Keratinocyte (primary cell): Measurements from ENCODE around the gene ROR2. TPM values are rescaled to one million over a fixed set of nuclear protein-coding genes. Genes with fewer than 3 reads are reported as not detected.

Experiments used
- DNase-seq: peaks from one replicate; pipeline ENCODE4 v3.0.0-alpha.2; 2011; ENCODE audit warnings: low read depth, missing footprints, low spot score
- FAIRE-seq: peaks from 2 replicates; lab custom pipeline; 2011; peaks lifted over from hg19 to GRCh38; lab: Jason Lieb, UNC
- H2AFZ ChIP-seq: 2 replicates; pipeline ENCODE4 v1.6.0; 2012; ENCODE audit warnings: low read length, control low read depth, inconsistent platforms; ENCODE audit not compliant: control insufficient read depth
- H3K27ac ChIP-seq: 2 replicates; pipeline ENCODE4 v1.5.1; 2011; ENCODE audit warnings: low read length; ENCODE audit not compliant: control insufficient read depth, insufficient read depth
- H3K27me3 ChIP-seq: 3 replicates; pipeline ENCODE4 v1.6.0; 2011; ENCODE audit warnings: low read length; ENCODE audit not compliant: control insufficient read depth, insufficient read depth; ENCODE audit errors: extremely low read depth
- H3K36me3 ChIP-seq, 2 experiments: 2 replicates in 1 of 2; 3 replicates in 1 of 2; pipeline ENCODE4 v1.5.1; 2011; ENCODE audit warnings: low read length in 2 of 2, mild to moderate bottlenecking in 1 of 2; ENCODE audit not compliant: control insufficient read depth in 2 of 2, insufficient read depth in 2 of 2; ENCODE audit errors: extremely low read depth in 1 of 2
- H3K4me1 ChIP-seq: 3 replicates; pipeline ENCODE4 v1.5.1; 2011; ENCODE audit warnings: low read length; ENCODE audit not compliant: control insufficient read depth, insufficient read depth; ENCODE audit errors: extremely low read depth
- H3K4me2 ChIP-seq: 3 replicates; pipeline ENCODE4 v1.6.0; 2011; ENCODE audit warnings: low read depth, low read length; ENCODE audit not compliant: control insufficient read depth, insufficient read depth; ENCODE audit errors: extremely low read depth
- H3K4me3 ChIP-seq, 3 experiments: fragments of 200-600 bp in 1 of 3; sonication (generic) in 1 of 3; 2 replicates in 2 of 3; 3 replicates in 1 of 3; pipeline ENCODE4 v1.5.1; 2011 to 2016; ENCODE audit warnings: low read length in 3 of 3, mild to moderate bottlenecking in 3 of 3, control low read depth in 2 of 3, inconsistent platforms in 1 of 3, low read depth in 1 of 3, mixed read lengths in 1 of 3, mixed run types in 1 of 3, moderate library complexity in 1 of 3; ENCODE audit not compliant: control insufficient read depth in 2 of 3, insufficient read depth in 2 of 3; ENCODE audit errors: extremely low read depth in 1 of 3
- H3K79me2 ChIP-seq: 2 replicates; pipeline ENCODE4 v1.6.0; 2012; ENCODE audit warnings: low read length; ENCODE audit not compliant: control insufficient read depth, insufficient read depth
- H3K9ac ChIP-seq: 3 replicates; pipeline ENCODE4 v1.6.0; 2011; ENCODE audit warnings: low read length; ENCODE audit not compliant: control insufficient read depth, insufficient read depth; ENCODE audit errors: extremely low read depth
- H3K9me1 ChIP-seq: 3 replicates; pipeline ENCODE4 v1.6.0; 2011; ENCODE audit warnings: low read length; ENCODE audit not compliant: control insufficient read depth, insufficient read depth; ENCODE audit errors: extremely low read depth
- H3K9me3 ChIP-seq: 2 replicates; pipeline ENCODE4 v1.5.1; 2012; ENCODE audit warnings: low read depth, low read length; ENCODE audit not compliant: control insufficient read depth
- H4K20me1 ChIP-seq: 3 replicates; pipeline ENCODE4 v1.6.0; 2011; ENCODE audit warnings: low read length; ENCODE audit not compliant: control insufficient read depth, insufficient read depth; ENCODE audit errors: extremely low read depth
- CTCF ChIP-seq, 3 experiments: IDR thresholded peaks in 1 of 3; conservative IDR thresholded peaks in 1 of 3; optimal IDR thresholded peaks in 1 of 3; 2 replicates in 2 of 3; 3 replicates in 1 of 3; pipeline versions ENCODE3 to v1.5.1; 2011; ENCODE audit warnings: low read length in 3 of 3, mild to moderate bottlenecking in 3 of 3, moderate library complexity in 2 of 3, control low read depth in 1 of 3, inconsistent platforms in 1 of 3; ENCODE audit not compliant: insufficient read depth in 2 of 3; ENCODE audit errors: extremely low read depth in 1 of 3
- EZH2 ChIP-seq: IDR thresholded peaks from one replicate; pipeline ENCODE4 v1.6.1; 2012; ENCODE audit warnings: inconsistent platforms, mild to moderate bottlenecking, low read length, moderate library complexity
- dilution Hi-C: fragments of 300-500 bp; cut with MboI; formaldehyde crosslinking; loops from one replicate; pipeline ENCODE4 v1.7.0; 2020; ENCODE audit warnings: low sequenced_read_pairs; ENCODE audit not compliant: extremely low pct_ligation_motif_present
- polyA plus RNA-seq, 5 experiments: library from polyadenylated mRNA; depleted of rRNA in 3 of 5; stranded (reverse) in 3 of 5; stranded (forward) in 1 of 5; unstranded in 1 of 5; fragments of >200 nt; gene quantifications; 1 replicate in 1 of 5; 2 replicates in 3 of 5; 3 replicates in 1 of 5; pipeline versions ENCODE4 v1.2.1 to v1.2.3, GENCODE V29; 2011 to 2012; ENCODE audit warnings: missing spikeins in 2 of 5, low read depth in 1 of 5, low replicate concordance in 1 of 5

ROR2 gene
- polyA plus RNA-seq, 1 donor (not counting 4 experiments of a cell fraction or from before 2014, with no cell fraction given): 0.22 TPM

GRCh38 chr9:91519520-91520277, 430.3 kb downstream of the ROR2 start:
- no peak overlapping the region for H3K4me3 ChIP-seq
- DNase-seq: no peak
- dilution Hi-C loops: no loop called here
- no peaks in the 10 kb centered on the region for H3K79me2 ChIP-seq
- no peak for FAIRE-seq
- TF ChIP-seq EZH2 (no peak), CTCF (optimal IDR thresholded peaks at IDR 0.05 in 1 of 3, IDR thresholded peaks at IDR 0.05 in 1 of 3, conservative IDR thresholded peaks at IDR 0.05 in 1 of 3; ENCODE audit: extremely low read depth in 1 of 3, insufficient read depth in 2 of 3, low read length in 3 of 3) (no peak)
- H3K9me3 ChIP-seq: no peaks in the 10 kb centered on the region
- peaks cover 15% of the 10 kb centered on the region for H3K27me3 ChIP-seq
- H3K27ac ChIP-seq: no peak overlapping the region
- no peaks in the 10 kb centered on the region for H3K4me1 ChIP-seq
- H3K4me2 ChIP-seq: no peak overlapping the region
- no peaks in the 10 kb centered on the region for H3K9me1 ChIP-seq
- H4K20me1 ChIP-seq: no peaks in the 10 kb centered on the region
- no peak overlapping the region for H2AFZ ChIP-seq
- H3K36me3 ChIP-seq: no peaks in the 10 kb centered on the region
- H3K9ac ChIP-seq: no peak overlapping the region

DNA sequence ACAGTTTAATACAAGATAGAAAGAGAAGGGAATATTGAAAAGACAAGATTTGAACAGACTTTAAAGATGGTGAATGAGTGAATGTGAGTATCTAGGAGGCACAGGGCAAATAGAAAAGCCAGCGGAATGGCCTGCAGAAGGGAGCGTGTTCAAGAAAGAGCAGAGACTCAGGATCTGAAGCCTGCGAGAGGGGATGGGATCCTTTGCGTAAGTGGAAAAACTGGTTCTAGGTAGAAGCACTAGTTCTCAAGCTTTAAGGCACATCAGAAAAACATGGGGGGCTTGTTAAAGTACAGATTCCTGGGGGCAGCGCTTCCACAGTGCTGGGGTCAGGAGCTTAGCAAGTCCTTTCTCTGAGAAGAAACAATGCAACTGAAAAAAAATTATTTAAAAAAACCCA, 431.6 kb downstream of the ROR2 start:
- DNase-seq (no peak), FAIRE-seq (no peak)
- no peaks in the 10 kb centered on the region for H4K20me1 ChIP-seq
- H3K79me2 ChIP-seq: no peaks in the 10 kb centered on the region
- H3K36me3 ChIP-seq: no peaks in the 10 kb centered on the region
- H3K4me2 ChIP-seq: no peak overlapping the region
- H3K9me3 ChIP-seq: no peaks in the 10 kb centered on the region
- TF ChIP-seq EZH2 (no peak), CTCF (optimal IDR thresholded peaks at IDR 0.05 in 1 of 3, IDR thresholded peaks at IDR 0.05 in 1 of 3, conservative IDR thresholded peaks at IDR 0.05 in 1 of 3; ENCODE audit: extremely low read depth in 1 of 3, insufficient read depth in 2 of 3, low read length in 3 of 3) (no peak)
- no peak overlapping the region for H3K9ac ChIP-seq
- no peaks in the 10 kb centered on the region for H3K9me1 ChIP-seq
- no peak overlapping the region for H2AFZ ChIP-seq
- dilution Hi-C loops: no loop called here
- H3K27ac ChIP-seq: no peak overlapping the region
- peaks cover 10% of the 10 kb centered on the region for H3K27me3 ChIP-seq
- H3K4me3 ChIP-seq: no peak overlapping the region
- no peaks in the 10 kb centered on the region for H3K4me1 ChIP-seq
